ENCODE results near the gene KLK1.

KLK1 gene

GRCh38 chr19:50835785-50836542 lies 12.4 kb upstream of the KLK1 start:
- no peak for DNase-seq

- no peak for DNase-seq
These were observed 11.7 kb upstream of the KLK1 start for GRCh38 chr19:50835103-50835784.

DNA sequence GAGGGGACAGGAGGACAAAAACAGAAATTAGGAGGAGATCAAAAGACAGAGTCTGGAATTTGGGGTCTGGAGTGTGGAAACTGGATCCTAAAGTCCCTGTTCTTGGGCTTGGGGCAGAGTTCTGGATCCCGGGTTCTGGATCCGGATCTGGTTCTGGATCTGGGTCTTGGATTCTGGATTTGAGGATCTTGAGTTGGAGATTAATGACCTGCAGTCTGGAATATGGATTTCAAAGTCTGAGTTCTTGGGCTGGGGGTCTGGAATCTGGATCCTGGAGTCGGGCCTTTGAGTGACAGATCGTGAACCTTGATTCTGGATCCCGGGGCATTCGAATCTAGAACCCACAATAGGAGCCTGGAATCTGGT lies 10.2 kb upstream of the KLK1 start:
- DNase-seq, result no peak

DNA sequence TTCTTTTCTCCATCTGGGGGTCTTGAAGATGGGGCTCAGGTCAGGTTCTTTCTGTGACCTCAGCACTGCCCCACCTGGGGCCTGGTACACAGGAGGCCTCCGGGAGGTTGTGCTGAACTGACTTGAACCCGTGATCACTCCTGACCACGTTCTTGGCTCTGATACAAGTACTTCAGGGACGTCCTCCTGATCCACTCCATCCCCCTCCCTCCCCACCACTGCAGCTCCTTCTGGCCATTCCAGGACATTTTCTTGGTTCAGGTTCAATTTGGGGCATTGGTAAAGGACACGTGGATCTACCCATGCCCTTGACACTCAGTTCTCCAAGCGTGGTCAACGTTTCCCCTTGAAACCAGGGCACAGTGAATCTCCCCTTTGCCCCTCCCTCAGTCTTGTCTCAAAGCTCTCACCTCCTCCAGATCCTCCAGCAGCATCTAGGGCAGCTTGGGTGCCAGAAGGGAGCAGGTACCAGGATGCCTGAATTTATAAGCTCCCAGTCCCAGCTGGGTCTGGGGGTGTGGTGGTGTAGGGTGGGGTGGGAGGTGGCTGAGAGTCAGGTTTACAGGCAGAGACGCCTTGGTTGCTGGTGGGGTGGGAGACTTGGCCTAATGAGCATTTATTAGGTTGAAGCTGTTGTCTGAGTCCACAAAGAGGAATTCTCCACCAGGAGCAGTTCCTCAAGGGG lies 9.7 kb upstream of the KLK1 start, which contains the start of gene KLK15:
TSS of gene KLK15 (minus strand) at position 458 of the 685 bp plus-strand sequence. CDS start 2,082 bp downstream, outside the sequence.
- DNase-seq, result no peak

DNA sequence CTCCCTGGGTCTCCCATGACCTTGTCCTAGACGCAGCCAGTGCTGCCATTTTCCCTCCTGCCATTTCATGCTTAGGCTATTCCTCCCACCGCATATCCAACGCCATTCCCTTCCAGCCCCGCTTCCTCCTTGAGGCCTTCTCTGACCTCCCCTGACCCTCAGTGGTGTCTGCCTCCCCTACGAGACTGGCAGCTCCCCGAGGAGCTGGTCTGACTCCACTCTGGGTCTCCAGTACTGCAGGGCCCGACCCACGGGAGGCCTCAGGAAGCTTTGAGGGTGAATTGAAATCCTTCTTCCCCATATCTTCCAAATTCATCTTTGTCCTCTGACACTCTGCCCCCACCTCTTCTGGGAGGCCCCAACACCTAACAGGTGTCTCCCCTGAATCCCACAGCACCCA lies 9.1 kb upstream of the KLK1 start:
- DNase-seq, result no peak

DNA sequence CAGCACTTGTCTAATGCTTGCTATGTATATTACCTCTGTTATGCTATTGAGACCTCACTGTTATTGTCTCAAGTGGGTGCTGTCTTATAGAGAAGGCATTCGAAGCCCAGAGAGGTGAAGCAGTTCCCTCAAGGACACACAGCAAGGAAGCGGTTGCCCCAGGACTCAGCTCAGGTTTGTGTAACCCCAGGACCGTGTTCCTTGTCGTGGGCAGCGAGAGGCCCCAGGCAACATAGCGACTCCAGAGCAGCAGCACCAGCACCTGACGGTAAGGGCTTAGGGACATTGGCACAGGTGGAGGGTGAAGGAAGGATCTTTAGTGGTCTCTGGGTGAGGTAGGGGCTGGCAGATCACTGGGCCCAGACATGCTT lies 7.4 kb upstream of the KLK1 start:
- DNase-seq, result no peak

GRCh38 chr19:50830266-50831025 lies 6.9 kb upstream of the KLK1 start:
- no peak for DNase-seq

DNA sequence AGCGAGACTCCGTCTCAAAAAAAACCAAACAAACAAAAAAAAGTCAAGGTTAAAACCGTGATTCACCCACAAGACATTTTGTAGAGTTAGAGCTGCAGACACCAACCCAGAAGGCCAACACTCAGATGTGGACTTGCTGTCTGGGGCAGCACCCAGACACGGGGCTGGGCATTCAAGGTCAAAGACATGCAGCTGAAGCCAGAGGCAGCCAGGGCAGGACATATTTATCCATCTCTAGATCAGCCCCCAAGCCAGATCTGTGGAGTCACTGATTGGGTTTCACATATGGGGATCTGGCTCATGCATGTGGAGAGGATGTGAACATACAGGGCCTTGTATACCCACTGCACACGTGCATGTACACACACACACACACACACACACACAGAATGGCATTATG lies 6.2 kb upstream of the KLK1 start:
- no peak for DNase-seq

GRCh38 chr19:50827476-50827875 lies 3.9 kb upstream of the KLK1 start:
- no peak for DNase-seq

GRCh38 chr19:50826492-50827240 lies 3.1 kb upstream of the KLK1 start:
- DNase-seq, result no peak

GRCh38 chr19:50822661-50823208 lies 852 bp downstream of the KLK1 start:
- DNase-seq, result no peak

- DNase-seq, result no peak
These were observed 2.0 kb downstream of the KLK1 start for GRCh38 chr19:50821622-50822021.

DNA sequence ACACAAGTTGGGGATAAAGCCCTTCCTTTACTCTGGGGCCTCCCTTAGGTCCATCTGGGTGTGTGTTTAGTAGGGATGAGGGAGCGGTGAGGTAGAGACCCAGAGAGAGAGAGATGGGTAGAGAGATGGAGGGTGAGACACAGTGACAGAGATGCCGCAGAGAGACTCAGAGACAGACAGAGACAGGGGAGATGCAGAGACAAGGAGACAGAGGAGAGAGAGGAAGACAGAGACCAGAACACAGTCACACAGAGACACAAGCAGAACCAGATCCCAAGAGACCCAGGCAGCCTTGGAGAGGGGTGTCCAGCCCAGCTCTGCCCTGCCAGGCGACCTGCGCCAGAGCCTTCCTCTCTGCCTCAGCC lies 2.4 kb downstream of the KLK1 start:
- DNase-seq, result no peak

DNA sequence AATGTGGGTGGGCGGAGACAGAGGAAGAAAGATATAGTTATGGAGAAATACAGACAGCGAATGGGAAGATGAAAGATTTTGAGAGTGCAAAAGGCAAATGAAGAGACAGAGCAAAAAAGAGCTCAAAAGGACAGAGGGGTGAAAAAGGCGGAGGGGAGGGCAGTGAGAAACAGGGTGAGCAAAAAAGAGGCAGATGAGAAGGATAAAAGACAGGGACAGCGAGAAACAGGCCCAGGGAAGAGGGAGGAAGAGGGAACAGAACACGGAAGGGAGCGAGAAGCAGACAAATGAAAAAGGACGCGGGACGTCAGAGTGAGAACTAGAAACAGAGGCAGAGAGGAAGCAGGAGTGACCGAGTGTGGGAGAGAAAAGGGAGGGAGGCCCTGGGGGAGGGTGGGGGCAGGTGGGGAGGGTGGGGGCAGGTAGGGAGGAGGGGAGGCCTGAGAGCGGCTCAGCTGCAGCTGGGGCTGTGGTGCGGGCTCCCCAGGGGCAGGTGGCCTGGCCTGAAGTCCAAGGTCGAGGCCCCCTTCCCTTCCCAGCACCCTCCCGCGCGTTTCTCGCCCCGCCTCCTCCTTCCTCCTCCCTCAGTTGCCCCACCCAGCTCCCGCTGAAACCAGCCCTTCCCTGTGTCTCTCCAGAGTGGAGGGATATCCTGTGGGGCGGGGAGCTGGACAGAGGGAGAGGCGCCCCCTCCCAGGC lies 2.9 kb downstream of the KLK1 start:
- DNase-seq, result no peak

DNA sequence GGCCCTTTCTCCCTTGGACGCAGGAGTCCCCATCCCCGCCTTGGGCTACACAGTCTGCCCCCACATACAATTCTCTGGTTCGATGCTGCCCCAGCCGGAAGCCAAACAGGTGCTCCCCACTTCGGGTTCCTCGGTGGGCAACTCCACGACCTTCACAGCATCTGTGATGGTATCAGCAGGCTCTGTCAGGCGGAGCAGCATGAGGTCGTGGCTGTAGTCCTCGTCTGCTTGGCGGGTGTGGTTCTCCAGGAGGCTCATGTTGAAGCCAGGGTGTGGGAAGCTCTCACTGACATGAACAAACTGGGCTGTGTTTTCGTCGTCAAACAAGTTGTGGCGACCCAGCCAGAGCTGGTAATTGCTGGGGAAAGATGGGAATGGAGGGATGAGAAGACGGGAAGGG lies 3.5 kb downstream of the KLK1 start:
- no peak for DNase-seq

- no peak for DNase-seq
These were observed 4.0 kb downstream of the KLK1 start for GRCh38 chr19:50819636-50820035.

- DNase-seq, result no peak
These were observed 4.6 kb downstream of the KLK1 start for GRCh38 chr19:50818859-50819472.

DNA sequence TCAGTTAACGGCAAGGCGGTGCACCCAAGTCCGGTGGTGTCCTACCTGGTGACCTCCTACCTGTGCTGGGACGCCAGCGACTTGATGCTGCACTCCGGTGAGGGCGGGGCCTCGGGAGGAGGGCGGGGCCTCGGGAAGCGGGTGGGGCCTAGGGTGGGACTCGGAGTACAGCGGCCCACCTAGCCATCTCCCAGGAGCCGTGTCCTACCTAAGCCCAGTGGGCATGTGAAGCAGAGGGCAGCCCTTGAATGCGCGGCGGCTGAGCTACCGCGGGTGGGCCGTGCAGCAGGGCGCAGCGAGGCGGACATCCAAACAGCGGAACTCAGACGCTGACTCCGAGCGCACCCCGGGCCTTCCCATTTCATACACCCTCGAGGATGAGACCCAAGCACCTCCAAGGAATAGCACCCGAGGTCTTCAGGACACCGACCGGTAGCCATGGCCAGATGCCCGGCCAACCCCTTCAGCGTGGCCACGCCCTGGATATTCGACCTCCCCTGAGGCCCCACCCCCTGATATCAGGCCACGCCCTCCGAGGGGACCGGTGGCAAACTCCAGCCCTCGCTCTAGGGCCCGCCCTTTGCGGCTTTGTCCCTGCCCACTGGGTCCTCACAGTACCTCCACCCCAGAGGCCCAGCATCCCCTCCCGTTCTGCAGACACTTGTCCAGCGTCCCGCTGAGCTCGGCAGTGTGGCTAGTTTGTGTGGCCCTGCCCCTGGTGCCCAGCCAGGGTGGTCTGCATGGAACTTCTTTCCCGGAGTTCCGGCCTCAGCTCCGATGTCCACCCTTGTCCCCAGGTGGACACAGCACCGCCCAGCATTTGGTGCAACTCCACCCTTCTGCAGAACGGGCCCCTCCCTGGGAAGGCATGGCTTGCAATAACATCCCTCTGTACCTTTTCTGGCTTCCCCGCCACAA lies 5.4 kb downstream of the KLK1 start:
- DNase-seq, result no peak

- no peak for DNase-seq
These were observed 8.1 kb downstream of the KLK1 start for GRCh38 chr19:50815439-50815838.

GRCh38 chr19:50814883-50815282 lies 8.7 kb downstream of the KLK1 start:
- DNase-seq, result no peak
